GM23248 (cell line): ENCODE results near the gene FREM1.

Experiments
- EZH2 ChIP-seq: fragments of 200-600 bp; sonication (generic); IDR thresholded peaks from 2 replicates; pipeline ENCODE4 v1.6.1; 2018; ENCODE audit warnings: antibody characterized with exemption, mild to moderate bottlenecking; ENCODE audit not compliant: insufficient read depth, poor library complexity, severe bottlenecking
- EZH2phosphoT487 ChIP-seq: fragments of 200-600 bp; sonication (generic); IDR thresholded peaks from 2 replicates; pipeline ENCODE4 v1.6.1; 2018; ENCODE audit warnings: antibody characterized with exemption, moderate library complexity, mild to moderate bottlenecking, low read depth; ENCODE audit not compliant: insufficient read depth

- no peak for TF ChIP-seq EZH2phosphoT487
- TF ChIP-seq EZH2, result no peak
Observed at GRCh38 chr9:14706530-14707140, 203.6 kb downstream of the FREM1 start.
